ENCODE data around the gene CYP2D6. TPM values are rescaled to one million over a fixed set of nuclear protein-coding genes. Genes with fewer than 3 reads are reported as not detected.
"Not testable (repeated sequence)": the region's sequence is repeated elsewhere in the genome, so short reads cannot be mapped to it uniquely, and the experiment has no call there.

CYP2D6 gene
- total RNA-seq, 2 experiments from 2014 or later = 5.0 to 6.6 TPM

GRCh38 chr22:42154293-42155052, 23.9 kb upstream of the CYP2D6 start:
- H3K4me3 Mint-ChIP-seq = no peak overlapping the region
- CTCF ChIA-PET = no interaction called here

GRCh38 chr22:42152661-42153270, 22.2 kb upstream of the CYP2D6 start:
- no peaks in the 10 kb centered on the region for H3K4me1 Mint-ChIP-seq
- no peak for DNase-seq
- no peaks in the 10 kb centered on the region for H3K9me3 Mint-ChIP-seq
- ChIA-PET CTCF (interaction anchor here (1.2 kb wide), 1 partner anchor 292 kb away, joined by 3 read pairs; no protein-coding TSS in a partner anchor), POLR2A (no interaction called here)
- H3K27me3 Mint-ChIP-seq = no peaks in the 10 kb centered on the region
- H3K27ac Mint-ChIP-seq = no peak overlapping the region
- H3K4me3 Mint-ChIP-seq = no peak overlapping the region
- H3K36me3 Mint-ChIP-seq (ENCODE audit: low read depth) = peaks cover 10% of the 10 kb centered on the region

More at GRCh38 chr22:42154293-42155052, 23.9 kb upstream of the CYP2D6 start:
- H3K4me1 Mint-ChIP-seq = no peaks in the 10 kb centered on the region
- H3K36me3 Mint-ChIP-seq (ENCODE audit: low read depth) = peaks cover 10% of the 10 kb centered on the region
- H3K27me3 Mint-ChIP-seq = no peaks in the 10 kb centered on the region
- no peak for DNase-seq
- H3K27ac Mint-ChIP-seq = peak overlapping the region; percentile 60
- POLR2A ChIA-PET = no interaction called here
- no peaks in the 10 kb centered on the region for H3K9me3 Mint-ChIP-seq

- Mint-ChIP-seq H3K9me3 (no peaks in the 10 kb centered on the region), H3K36me3 (ENCODE audit: low read depth) (peaks cover 10% of the 10 kb centered on the region), H3K27ac (no peak overlapping the region), H3K4me1 (no peaks in the 10 kb centered on the region), H3K27me3 (no peaks in the 10 kb centered on the region), H3K4me3 (no peak overlapping the region)
- DNase-seq = no peak
- POLR2A ChIA-PET = no interaction called here
- CTCF ChIA-PET = interaction anchor here (1.2 kb wide), 1 partner anchor 293 kb away, joined by 3 read pairs; no protein-coding TSS in a partner anchor
These were observed 21.5 kb upstream of the CYP2D6 start for GRCh38 chr22:42151924-42152635.

- no peak overlapping the region for H3K27ac Mint-ChIP-seq
- POLR2A ChIA-PET = no interaction called here
- no peaks in the 10 kb centered on the region for H3K9me3 Mint-ChIP-seq
- H3K4me3 Mint-ChIP-seq = no peak overlapping the region
- CTCF ChIA-PET = interaction anchor here (0.9 kb wide), 1 partner anchor 12 kb away, joined by 3 read pairs; no protein-coding TSS in a partner anchor
- no peaks in the 10 kb centered on the region for H3K27me3 Mint-ChIP-seq
- peaks cover 10% of the 10 kb centered on the region for H3K36me3 Mint-ChIP-seq (ENCODE audit: low read depth)
- no peak for DNase-seq
- no peaks in the 10 kb centered on the region for H3K4me1 Mint-ChIP-seq
These were observed 20.3 kb upstream of the CYP2D6 start for GRCh38 chr22:42150727-42151590.

GRCh38 chr22:42149798-42150197, 19.2 kb upstream of the CYP2D6 start:
- H3K4me1 Mint-ChIP-seq; POLR2A ChIA-PET; H3K9me3 Mint-ChIP-seq; DNase-seq; H3K36me3 Mint-ChIP-seq (ENCODE audit: low read depth); H3K4me3 Mint-ChIP-seq; H3K27me3 Mint-ChIP-seq: not testable (repeated sequence)
- H3K27ac Mint-ChIP-seq = peak overlapping the region; percentile 54
- CTCF ChIA-PET = interaction anchor here (0.7 kb wide), 1 partner anchor 197 kb away, joined by 3 read pairs; no protein-coding TSS in a partner anchor

GRCh38 chr22:42145175-42145574, 14.6 kb upstream of the CYP2D6 start:
- H3K27me3 Mint-ChIP-seq = no peaks in the 10 kb centered on the region
- ChIA-PET POLR2A (no interaction called here), CTCF (no interaction called here)
- DNase-seq = no peak
- no peaks in the 10 kb centered on the region for H3K9me3 Mint-ChIP-seq
- H3K4me1 Mint-ChIP-seq = no peaks in the 10 kb centered on the region
- H3K36me3 Mint-ChIP-seq (ENCODE audit: low read depth) = peaks cover 5% of the 10 kb centered on the region
- H3K4me3 Mint-ChIP-seq = no peak overlapping the region
- no peak overlapping the region for H3K27ac Mint-ChIP-seq

GRCh38 chr22:42143859-42144822, 13.5 kb upstream of the CYP2D6 start:
- POLR2A ChIA-PET = not testable (repeated sequence)

GRCh38 chr22:42142771-42143461, 12.3 kb upstream of the CYP2D6 start:
- no peak overlapping the region for H3K4me3 Mint-ChIP-seq
- ChIA-PET POLR2A (no interaction called here), CTCF (no interaction called here)
- no peak for DNase-seq
- peaks cover 10% of the 10 kb centered on the region for H3K36me3 Mint-ChIP-seq (ENCODE audit: low read depth)
- no peak overlapping the region for H3K27ac Mint-ChIP-seq
- no peaks in the 10 kb centered on the region for H3K9me3 Mint-ChIP-seq
- no peaks in the 10 kb centered on the region for H3K4me1 Mint-ChIP-seq
- H3K27me3 Mint-ChIP-seq = no peaks in the 10 kb centered on the region

More at GRCh38 chr22:42143859-42144822, 13.5 kb upstream of the CYP2D6 start:
- H3K9me3 Mint-ChIP-seq; DNase-seq; CTCF ChIA-PET; H3K27ac Mint-ChIP-seq; H3K36me3 Mint-ChIP-seq (ENCODE audit: low read depth); H3K4me3 Mint-ChIP-seq; H3K27me3 Mint-ChIP-seq; H3K4me1 Mint-ChIP-seq: not testable (repeated sequence)

GRCh38 chr22:42141307-42142057, 10.9 kb upstream of the CYP2D6 start:
- DNase-seq, H3K4me3 Mint-ChIP-seq, POLR2A ChIA-PET, H3K27me3 Mint-ChIP-seq, H3K27ac Mint-ChIP-seq, CTCF ChIA-PET, H3K9me3 Mint-ChIP-seq, H3K4me1 Mint-ChIP-seq: not testable (repeated sequence)
- H3K36me3 Mint-ChIP-seq (ENCODE audit: low read depth) = peaks cover 10% of the 10 kb centered on the region

GRCh38 chr22:42140153-42140552, 9.5 kb upstream of the CYP2D6 start:
- peaks cover 10% of the 10 kb centered on the region for H3K36me3 Mint-ChIP-seq (ENCODE audit: low read depth)
- H3K4me1 Mint-ChIP-seq, DNase-seq, POLR2A ChIA-PET, H3K4me3 Mint-ChIP-seq, H3K27ac Mint-ChIP-seq, H3K27me3 Mint-ChIP-seq, H3K9me3 Mint-ChIP-seq, CTCF ChIA-PET: not testable (repeated sequence)

GRCh38 chr22:42139508-42139907, 8.9 kb upstream of the CYP2D6 start:
- CTCF ChIA-PET = interaction anchor here (1.6 kb wide), 1 partner anchor 16 kb away, joined by 4 read pairs; no protein-coding TSS in a partner anchor
- H3K9me3 Mint-ChIP-seq; H3K4me3 Mint-ChIP-seq; DNase-seq; H3K4me1 Mint-ChIP-seq; H3K27me3 Mint-ChIP-seq; POLR2A ChIA-PET; H3K36me3 Mint-ChIP-seq (ENCODE audit: low read depth); H3K27ac Mint-ChIP-seq: not testable (repeated sequence)

Measured in activated CD4-positive, alpha-beta T cell treated with anti-CD3 and anti-CD28 coated beads, Interleukin-2, amount 10 ng/mL, durations not matched to agents 7 days and 5 days (primary cell).